ENCODE results near the gene SARS1.

Gene SARS1

GRCh38 chr1:109225711-109226445, 12.2 kb downstream of the SARS1 start:
- DNase-seq (ENCODE audit: low read depth in 4 of 4, low spot score in 1 of 4), result no peak

GRCh38 chr1:109228167-109228566, 14.4 kb downstream of the SARS1 start:
- no peak for DNase-seq (ENCODE audit: low read depth in 4 of 4, low spot score in 1 of 4)

- DNase-seq (ENCODE audit: low read depth in 4 of 4, low spot score in 1 of 4), result no peak
These were observed 15.9 kb downstream of the SARS1 start for GRCh38 chr1:109229531-109230127.

- no peak for DNase-seq (ENCODE audit: low read depth in 4 of 4, low spot score in 1 of 4)
These were observed 17.3 kb downstream of the SARS1 start for GRCh38 chr1:109231066-109231465.

- no peak for DNase-seq (ENCODE audit: low read depth in 4 of 4, low spot score in 1 of 4)
These were observed 21.4 kb downstream of the SARS1 start for GRCh38 chr1:109235137-109235536.

DNA sequence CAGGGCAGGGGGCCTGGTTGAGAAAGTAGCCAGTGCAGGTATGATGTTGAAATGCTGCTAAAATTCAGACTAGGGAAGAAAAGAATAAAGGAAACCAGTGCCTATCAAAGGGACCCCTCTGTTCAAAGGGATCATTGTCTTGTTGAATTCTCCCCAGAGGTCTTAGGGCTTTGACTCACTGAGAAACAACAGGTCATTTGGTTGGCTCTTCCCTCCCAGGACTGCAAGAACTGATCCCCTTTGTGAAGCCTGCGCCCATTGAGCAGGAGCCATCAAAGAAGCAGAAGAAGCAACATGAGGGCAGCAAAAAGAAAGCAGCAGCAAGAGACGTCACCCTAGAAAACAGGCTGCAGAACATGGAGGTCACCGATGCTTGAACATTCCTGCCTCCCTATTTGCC, 23.8 kb downstream of the SARS1 start:
- DNase-seq (ENCODE audit: low read depth in 4 of 4, low spot score in 1 of 4), result no peak

DNA sequence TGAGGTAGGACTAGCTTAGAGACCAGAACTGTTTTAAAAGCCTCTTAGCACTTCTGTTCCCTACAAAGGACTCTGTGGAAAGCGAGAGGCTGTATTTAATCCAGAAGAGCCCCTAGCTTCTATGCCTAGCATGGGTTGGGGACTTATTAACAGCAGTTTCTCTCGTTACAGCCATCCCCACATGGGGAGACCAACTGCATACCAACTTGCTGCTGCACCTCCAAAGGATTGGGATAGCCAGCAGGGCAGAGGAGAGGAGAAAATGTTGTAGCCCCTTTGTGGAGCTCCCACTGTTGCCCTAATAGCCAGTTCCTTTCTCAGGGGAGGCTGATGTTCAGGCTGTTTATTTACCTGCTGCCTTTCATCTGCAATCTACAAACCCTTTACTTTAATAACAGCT, 24.7 kb downstream of the SARS1 start:
- DNase-seq (ENCODE audit: low read depth in 4 of 4, low spot score in 1 of 4), result no peak

DNA sequence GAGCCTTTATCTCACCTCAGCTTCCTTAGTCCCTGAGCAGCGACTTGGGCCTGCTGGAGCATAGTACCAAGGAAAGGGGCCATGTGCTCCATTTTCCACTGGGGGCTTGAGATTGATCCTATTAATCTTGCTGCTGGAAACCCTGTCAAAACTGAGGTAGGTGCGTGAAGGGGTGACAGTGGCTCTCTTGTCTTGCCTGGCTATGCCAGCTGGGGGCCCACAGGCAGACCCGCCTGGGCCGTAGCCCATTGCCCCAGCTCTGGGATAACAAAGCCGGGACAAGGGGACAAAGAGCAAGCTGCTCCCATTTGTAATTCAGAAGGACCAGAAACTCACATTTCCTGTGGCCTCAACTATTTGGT, 25.3 kb downstream of the SARS1 start:
- DNase-seq (ENCODE audit: low read depth in 4 of 4, low spot score in 1 of 4), result no peak

GRCh38 chr1:109239409-109240068, 25.8 kb downstream of the SARS1 start:
- DNase-seq (ENCODE audit: low read depth in 4 of 4, low spot score in 1 of 4), result no peak

- no peak for DNase-seq (ENCODE audit: low read depth in 4 of 4, low spot score in 1 of 4)
These were observed 26.7 kb downstream of the SARS1 start for GRCh38 chr1:109240158-109241152.

GRCh38 chr1:109241344-109241743, 27.6 kb downstream of the SARS1 start:
- DNase-seq (ENCODE audit: low read depth in 4 of 4, low spot score in 1 of 4), result no peak

GRCh38 chr1:109241841-109242345, 28.2 kb downstream of the SARS1 start:
- DNase-seq (ENCODE audit: low read depth in 4 of 4, low spot score in 1 of 4), result no peak

- DNase-seq (ENCODE audit: low read depth in 4 of 4, low spot score in 1 of 4), result no peak
These were observed 28.7 kb downstream of the SARS1 start for GRCh38 chr1:109242387-109242786.

DNA sequence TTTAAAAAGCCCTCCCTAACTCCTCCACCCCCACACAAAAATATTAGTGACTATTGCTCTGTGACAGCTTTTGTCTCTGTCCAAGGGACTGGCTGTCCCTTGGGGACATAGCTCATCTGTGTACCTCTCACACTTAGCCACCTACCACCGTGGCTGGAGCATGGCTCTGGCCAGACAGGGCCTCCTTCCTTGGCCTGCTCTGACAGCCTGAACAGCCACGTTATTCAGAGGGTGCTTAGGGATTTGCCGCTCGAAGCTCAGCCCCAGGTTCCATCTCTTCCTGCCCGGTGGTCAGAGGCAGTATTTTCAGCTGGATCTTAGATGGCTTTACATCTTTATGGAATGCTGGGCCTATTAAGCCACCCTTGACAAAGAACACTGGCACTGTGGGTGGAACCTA, 29.5 kb downstream of the SARS1 start:
- no peak for DNase-seq (ENCODE audit: low read depth in 4 of 4, low spot score in 1 of 4)

GRCh38 chr1:109243860-109244552, 30.3 kb downstream of the SARS1 start:
- no peak for DNase-seq (ENCODE audit: low read depth in 4 of 4, low spot score in 1 of 4)

- DNase-seq (ENCODE audit: low read depth in 4 of 4, low spot score in 1 of 4), result no peak
These were observed 32.4 kb downstream of the SARS1 start for GRCh38 chr1:109246141-109246551.

GRCh38 chr1:109247401-109248365, 34.0 kb downstream of the SARS1 start:
- DNase-seq (ENCODE audit: low read depth in 4 of 4, low spot score in 1 of 4), result no peak

GRCh38 chr1:109248444-109248796, 34.7 kb downstream of the SARS1 start:
- no peak for DNase-seq (ENCODE audit: low read depth in 4 of 4, low spot score in 1 of 4)

All from stimulated activated CD4-positive, alpha-beta T cell treated with anti-CD3 and anti-CD28 coated beads, Interleukin-1b, Interleukin-23, amount 100 ng/mL, for 24 hours (primary cell).